Stimulated activated CD8-positive, alpha-beta memory T cell treated with anti-CD3 and anti-CD28 coated beads, Interleukin-7, amount 100 ng/mL, for 48 hours (primary cell): ENCODE data around the gene LAMB3.

ENCODE experiments used
- DNase-seq, 2 donors: peaks; one replicate each; pipeline ENCODE4 v3.0.0-alpha.2; 2020; ENCODE audit warnings: low read depth in 1 of 2; ENCODE audit errors: extremely low read depth in 1 of 2

The LAMB3 gene

DNA sequence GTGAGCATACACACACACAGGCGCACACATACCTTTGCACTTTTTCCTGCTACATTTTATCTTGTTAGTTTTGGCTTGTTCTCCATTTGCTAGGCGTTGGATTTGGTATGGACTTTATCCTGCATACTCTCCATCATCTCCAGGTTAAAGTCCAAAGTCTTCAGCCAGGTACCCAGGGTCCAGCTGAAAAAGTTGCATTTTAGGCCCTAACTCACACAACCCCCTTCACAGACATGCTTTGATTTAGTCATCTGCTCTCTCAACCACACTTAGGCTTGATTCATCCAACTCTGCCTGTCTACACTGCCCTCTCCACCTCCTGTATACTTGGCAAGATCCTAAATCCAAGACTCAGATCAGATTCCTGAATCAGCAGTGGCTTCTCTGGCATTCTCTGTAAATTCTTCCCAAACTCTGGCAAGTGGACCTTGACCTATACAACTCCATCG, 10.7 kb upstream of the LAMB3 start:
- DNase-seq, result no peak

DNA sequence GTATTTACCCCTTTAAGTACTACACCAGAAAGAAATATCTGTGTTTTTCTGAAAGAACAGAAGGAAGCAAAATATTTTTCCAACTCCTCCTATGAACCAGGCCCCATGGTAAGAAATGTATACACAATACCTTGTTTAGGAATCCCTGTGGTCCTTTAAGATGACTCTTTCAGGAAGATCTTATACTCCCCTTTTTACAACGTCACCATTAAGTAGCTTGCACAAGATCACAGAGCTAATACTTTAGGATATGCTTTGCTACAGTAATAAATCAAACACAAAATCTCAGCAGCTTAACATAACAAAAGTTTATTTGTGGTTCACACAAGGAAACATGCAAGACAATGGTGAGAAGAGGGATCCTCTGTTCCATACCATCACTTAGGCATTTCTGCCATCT, 8.8 kb upstream of the LAMB3 start:
- no peak for DNase-seq

- DNase-seq, result peak in 1 of 2 donors; percentile 14
Observed at GRCh38 chr1:209659909-209660308, 7.7 kb upstream of the LAMB3 start.

DNA sequence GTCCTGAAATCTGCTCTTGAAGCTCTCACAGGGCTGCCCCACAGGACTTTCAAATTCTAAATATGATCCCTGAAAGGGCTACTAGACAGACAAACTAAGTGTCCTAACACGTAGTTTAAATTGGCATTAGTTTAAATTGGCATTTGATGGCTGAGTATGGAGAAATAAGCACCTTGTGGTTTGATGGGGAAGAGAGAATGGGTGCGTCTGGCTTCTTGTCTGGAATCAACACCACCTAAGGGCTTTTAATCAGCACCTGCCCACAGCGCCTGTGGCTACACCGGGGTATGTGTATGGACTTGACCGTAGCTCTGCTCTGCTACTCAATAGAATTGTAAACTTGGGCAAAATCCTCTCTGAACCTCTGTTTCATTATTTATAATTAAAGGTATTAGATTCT, 5.7 kb upstream of the LAMB3 start:
- DNase-seq, result no peak

GRCh38 chr1:209657140-209657879, 5.1 kb upstream of the LAMB3 start:
- no peak for DNase-seq

- no peak for DNase-seq
Observed at GRCh38 chr1:209655411-209656231, 3.4 kb upstream of the LAMB3 start.

DNA sequence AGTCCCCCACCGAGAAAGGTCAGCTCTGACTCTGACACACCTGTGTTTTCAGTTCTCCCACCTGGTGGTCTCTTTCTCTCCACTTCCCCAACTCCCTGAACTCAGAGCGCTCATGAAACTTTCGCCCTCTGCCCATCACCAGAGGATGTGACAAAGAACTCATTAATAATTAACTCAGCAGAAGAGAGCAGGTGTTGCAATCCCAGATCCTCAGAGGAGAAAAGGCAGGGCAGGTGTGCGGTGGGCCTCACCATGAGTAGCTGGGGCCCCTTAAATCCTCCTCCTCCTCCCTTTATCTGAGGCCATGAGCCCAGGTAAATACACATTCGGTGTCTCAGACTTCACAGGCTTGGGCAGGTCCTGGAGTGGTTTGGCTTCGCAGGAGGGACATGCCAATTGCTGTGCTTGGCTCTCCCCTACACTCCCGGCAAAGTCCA, 1.7 kb upstream of the LAMB3 start:
- DNase-seq, result no peak

DNA sequence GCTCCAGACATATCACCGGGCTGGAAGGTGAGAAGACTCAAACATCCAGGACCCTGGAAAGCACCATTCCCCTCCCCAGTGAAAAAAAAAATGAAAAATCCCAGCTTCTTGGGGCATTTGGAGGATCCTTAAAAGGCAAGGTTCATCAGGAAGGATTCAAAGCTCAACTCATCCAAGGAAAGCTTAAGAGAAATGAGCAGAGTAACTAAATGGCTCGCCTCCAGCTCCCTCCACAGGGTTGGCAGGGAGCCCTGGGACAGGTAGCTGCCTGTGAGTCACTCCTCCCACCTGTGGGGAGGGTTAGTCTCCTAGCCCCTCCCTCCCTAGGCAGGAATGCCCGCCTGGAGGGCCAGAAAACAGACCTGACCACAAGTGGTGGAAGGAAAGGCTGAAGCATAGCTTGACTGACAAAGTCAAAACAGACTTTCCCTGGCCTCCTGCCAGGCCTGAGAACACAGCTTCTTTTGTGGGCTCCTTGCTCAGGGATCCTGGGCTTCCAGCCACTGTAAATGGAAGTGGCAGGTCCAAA, 712 bp upstream of the LAMB3 start:
- DNase-seq, result peak in 1 of 2 donors; percentile 69

DNA sequence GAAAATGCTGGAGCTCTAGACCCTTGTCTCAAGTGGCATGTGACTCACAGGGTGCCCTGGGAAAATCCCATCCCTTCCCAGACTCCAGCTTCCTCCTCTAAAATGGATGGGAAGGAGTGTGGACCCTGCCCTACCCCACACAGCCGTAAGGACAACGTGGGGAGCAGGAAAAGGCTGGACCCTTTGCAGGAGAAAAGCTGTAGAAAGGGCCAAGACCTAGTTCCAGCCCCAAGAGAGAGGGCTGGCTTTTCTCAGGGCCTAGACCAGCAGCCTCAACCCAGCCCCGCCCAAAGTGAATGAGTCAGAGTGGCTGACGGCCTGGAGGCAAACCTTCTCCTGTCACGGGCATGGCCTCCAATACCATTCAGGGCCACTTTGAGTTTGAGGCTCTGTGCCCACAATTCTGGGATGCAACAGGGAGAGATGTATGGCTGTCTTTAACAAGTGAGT, 1.1 kb downstream of the LAMB3 start:
- DNase-seq, result peak; percentile 49 to 78

GRCh38 chr1:209650454-209650853, 1.8 kb downstream of the LAMB3 start:
- no peak for DNase-seq

- DNase-seq, result no peak
Observed at GRCh38 chr1:209648931-209649776, 3.1 kb downstream of the LAMB3 start.

DNA sequence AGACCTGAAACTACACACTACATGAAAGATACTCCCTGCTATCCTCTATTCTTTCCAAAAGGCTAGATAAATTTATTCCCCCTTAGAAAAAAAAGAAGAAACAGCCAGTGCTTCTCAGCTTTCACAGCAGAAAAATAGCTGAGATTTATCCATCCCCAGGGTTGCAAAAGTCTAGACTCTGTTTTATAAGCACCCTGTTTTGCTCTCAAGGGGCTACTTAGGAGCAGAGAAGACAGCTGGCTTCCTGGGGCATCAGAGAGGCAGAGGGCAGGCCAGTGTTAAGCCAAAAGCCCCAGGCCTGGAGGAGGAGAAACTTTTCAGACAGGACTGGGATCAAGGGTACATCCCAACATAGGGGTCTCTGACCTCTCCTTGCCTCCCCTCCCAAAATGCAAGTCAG, 3.9 kb downstream of the LAMB3 start:
- no peak for DNase-seq

DNA sequence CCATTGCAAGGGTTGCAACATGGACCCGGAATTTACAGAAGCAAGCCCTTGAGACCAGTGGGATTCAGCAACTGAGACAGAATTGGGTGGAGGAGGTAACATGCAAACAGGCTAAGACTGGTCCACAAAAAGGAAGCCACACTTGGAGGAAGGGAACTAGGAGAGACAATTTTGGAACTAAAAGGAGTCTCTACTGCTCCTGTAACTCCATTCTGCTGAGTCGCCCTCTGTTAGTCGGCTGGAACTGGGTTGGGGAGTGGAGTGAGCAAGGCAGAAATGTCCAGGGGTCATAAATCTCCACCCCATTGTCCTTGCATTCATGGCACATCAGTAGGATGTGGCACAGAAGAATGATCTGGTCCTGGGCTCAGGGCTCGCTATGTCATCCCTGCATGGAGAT, 5.1 kb downstream of the LAMB3 start:
- DNase-seq, result no peak

GRCh38 chr1:209646558-209646957, 5.7 kb downstream of the LAMB3 start:
- DNase-seq, result no peak

DNA sequence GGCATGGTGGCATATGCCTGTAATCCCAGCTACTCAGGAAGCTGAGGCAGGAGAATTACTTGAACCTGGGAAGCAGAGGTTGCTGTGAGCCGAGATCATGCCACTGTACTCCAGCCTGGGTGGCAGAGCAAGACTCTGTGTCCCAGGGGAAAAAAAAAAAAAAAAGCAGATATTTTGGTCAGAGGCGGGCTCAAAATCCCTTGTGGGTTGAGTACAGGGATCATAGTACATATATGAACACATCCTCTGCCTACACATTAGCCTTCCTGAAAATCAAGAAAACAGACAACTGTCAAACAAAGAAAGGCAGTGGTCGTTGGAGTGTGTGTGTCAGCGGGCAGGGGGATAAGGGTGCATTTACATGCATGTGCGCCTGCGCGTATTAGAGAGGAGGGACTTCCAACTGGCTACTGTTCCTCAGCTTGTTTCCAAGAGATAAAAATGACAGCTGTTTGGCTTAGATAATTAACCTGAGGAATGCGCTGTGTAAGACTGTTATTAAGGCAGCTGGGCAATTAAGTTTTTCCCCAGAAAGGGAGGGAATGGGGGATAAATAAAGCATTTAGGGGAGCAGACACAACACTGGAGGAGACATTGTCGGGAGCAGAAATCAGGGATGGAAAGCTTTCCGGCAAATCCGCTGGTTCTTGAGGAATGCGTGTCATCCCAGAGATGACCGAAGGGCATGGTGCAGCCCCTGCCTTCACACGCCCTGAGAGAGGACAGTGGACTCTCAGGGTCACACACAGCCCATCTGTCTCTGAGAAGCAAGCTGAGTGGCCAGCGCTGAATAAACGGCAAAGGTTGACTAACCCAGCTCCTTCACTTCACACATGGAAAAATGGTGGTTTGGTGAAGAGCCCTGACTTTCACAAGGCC, 6.4 kb downstream of the LAMB3 start:
- no peak for DNase-seq

DNA sequence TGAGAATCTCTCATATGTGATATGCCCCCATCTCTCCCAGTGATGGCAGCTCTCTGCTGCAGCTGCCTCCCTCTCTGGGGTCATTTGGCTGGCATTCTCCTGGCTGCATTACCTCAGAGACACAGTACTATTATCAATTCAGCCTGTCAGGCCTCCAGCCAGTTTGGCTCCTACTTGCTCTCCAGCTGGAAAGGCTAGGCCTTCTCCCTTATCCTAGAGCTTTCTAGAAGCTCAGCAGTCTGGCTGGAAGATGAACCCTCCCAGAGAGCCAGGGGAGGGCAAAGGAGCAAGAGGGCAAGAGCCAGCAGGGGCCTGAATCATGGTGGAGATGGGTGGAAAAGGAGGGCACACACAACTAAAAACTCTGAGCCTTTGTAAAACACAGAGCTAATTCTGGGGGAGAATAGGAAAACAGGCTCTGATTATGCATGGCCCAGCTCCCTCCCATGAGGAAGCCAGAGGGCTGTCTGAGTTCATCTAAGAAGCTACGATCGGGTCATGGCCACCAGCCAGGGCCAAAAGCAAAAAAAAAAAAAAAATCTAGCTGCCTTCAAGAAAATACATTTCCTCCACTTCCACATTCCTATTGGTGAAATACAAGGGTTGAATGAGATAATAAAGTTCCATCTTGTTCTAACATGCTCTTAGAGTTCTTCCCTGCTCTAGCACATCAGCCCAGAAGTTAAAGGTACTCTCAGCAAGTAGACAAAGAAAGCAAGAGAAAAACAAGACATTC, 8.8 kb downstream of the LAMB3 start:
- DNase-seq, result no peak

DNA sequence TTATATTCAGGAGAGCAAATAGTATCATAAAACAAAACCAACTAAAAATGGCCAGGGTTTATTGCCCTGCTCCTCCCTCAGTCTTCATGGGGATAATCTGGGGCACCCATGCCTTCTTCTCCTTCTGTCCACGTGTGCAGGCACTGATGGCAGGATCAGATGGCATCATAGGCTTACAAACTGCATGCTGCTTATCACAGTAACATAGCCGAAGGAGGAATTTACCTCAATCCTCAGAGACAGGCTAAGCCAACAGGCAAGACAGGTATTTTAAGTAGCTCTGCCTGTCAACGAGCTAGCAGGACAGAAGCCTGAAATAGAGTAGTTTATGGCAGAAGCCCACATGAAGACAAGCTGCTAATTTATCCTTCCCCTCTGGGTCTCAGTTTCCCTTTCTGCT, 9.4 kb downstream of the LAMB3 start:
- no peak for DNase-seq

DNA sequence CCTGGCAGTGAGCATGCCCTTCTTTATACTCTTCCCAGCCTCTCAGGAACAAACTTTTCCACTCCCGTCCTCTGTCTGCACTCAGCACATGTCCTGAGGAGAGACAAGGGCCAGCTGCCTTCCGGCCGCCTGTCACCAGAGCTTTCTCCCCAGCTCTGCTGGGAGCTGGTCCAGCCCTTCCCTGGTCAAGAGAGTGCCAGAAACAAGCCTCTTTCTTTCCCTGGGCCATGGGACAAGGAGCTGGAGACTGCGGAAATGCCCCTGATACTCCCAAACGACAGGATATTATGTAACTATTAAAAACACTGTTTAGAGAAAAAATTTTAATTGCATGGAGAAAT, 10.4 kb downstream of the LAMB3 start:
- no peak for DNase-seq

DNA sequence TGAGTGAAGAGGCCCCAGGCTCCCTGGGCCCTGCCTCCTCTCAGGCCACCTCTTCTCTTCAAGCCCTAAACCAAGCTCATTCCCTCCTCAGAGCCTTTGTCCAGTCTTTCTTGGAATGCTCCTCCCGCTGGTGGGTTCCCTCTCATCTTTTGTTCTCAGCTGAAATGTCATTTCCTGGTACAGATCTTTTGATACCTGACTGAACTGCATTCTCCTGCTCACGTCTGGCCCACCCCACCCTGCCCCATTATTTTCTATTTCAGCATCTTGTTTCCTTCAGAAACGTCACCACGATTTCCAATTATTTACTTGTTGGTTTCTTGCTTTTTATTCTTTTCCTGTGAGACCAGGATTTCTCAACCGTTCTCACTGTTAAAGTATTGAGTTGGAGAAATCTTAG, 16.4 kb downstream of the LAMB3 start:
- no peak for DNase-seq
